Measurements from ENCODE around the gene BCAS3.

BCAS3 gene

GRCh38 chr17:61209106-61209439 lies 531.4 kb downstream of the BCAS3 start:
- no peak for DNase-seq (ENCODE audit: low spot score)
- TF ChIP-seq, protein P1, sequence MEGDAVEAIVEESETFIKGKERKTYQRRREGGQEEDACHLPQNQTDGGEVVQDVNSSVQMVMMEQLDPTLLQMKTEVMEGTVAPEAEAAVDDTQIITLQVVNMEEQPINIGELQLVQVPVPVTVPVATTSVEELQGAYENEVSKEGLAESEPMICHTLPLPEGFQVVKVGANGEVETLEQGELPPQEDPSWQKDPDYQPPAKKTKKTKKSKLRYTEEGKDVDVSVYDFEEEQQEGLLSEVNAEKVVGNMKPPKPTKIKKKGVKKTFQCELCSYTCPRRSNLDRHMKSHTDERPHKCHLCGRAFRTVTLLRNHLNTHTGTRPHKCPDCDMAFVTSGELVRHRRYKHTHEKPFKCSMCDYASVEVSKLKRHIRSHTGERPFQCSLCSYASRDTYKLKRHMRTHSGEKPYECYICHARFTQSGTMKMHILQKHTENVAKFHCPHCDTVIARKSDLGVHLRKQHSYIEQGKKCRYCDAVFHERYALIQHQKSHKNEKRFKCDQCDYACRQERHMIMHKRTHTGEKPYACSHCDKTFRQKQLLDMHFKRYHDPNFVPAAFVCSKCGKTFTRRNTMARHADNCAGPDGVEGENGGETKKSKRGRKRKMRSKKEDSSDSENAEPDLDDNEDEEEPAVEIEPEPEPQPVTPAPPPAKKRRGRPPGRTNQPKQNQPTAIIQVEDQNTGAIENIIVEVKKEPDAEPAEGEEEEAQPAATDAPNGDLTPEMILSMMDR (IDR thresholded peaks at IDR 0.05; ENCODE audit: extremely low read depth, missing control alignments), result no peak

DNA sequence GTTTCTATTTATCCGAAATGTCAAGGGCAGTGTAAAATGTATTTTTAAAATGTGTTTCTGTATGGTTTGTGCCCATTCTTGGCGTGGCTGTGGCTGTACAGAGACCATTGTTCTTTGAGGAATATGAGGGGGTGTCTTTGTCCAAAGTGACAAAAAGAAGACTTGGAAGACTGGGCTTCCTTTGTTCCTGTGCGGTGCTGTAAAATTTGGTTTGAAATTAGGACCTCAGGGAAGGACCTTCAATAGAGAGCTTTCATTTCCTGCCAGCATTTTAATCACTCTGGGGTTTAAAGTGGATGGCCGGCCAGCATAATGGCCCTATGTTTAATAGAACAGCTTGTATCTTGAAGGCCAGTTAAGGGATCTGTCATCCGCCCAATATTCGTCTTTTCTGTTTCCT lies 531.9 kb downstream of the BCAS3 start:
- TF ChIP-seq, protein P1 (IDR thresholded peaks at IDR 0.05; ENCODE audit: extremely low read depth, missing control alignments), result no peak
- DNase-seq (ENCODE audit: low spot score), result no peak

DNA sequence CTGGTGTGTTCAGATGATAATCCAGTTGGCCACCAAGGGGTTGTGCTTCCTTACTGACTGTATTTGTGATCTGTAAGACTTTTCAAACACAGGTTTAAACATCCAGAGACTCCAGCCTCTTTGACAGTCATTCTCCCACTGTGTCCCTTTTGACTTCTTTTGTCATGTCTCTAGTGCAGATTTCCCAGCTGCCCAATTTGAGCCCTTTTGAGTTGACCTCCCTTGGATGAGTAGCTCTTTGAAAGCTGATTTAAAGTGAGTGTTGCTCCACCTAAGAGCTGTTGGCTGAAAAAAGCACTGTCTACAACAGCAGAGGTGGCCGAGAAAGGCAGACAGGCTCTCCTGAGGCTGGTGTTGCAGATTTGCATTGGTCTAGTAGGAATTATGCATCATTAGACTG lies 533.6 kb downstream of the BCAS3 start:
- DNase-seq (ENCODE audit: low spot score), result no peak
- TF ChIP-seq, protein P1 (IDR thresholded peaks at IDR 0.05; ENCODE audit: extremely low read depth, missing control alignments), result no peak

DNA sequence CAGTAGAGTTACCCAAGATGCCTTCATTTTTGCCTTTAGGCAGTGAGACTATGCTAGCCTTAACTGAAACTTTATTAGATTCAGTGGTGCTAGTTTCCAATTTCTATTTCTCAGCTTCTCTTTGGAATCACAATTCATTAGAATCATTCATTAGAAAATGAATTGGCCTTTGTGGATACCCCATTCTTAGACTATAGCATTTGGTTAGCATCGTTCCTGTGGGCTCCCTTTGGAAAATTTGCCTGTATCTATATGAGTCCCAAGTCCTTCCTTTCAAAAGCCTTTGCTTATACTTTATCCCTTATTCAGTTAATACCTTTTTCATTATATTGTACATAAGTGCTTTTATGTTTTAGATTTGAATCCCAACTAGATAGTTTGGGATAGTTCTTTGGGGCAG lies 535.0 kb downstream of the BCAS3 start:
- DNase-seq (ENCODE audit: low spot score), result no peak
- TF ChIP-seq, protein P1 (IDR thresholded peaks at IDR 0.05; ENCODE audit: extremely low read depth, missing control alignments), result no peak

DNA sequence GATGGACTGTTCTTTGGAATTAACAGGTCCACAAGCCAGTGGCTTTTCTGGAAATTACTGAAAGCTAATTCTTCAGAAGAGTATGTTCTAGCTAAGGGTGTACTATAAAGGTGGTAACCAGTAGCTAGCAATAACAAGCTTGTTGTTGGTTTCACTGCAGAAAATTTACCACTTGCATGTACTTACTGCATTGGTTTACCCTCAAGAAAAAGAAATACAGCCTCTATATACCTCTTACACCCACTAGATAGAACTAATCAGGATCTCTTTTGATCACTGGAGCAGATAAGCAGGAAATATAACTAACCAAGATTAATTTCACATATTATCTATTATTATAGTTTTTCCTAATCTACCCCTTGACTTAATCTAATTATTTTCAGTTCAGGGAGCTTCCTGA lies 537.1 kb downstream of the BCAS3 start:
- TF ChIP-seq, protein P1 (IDR thresholded peaks at IDR 0.05; ENCODE audit: extremely low read depth, missing control alignments), result no peak
- DNase-seq (ENCODE audit: low spot score), result no peak

DNA sequence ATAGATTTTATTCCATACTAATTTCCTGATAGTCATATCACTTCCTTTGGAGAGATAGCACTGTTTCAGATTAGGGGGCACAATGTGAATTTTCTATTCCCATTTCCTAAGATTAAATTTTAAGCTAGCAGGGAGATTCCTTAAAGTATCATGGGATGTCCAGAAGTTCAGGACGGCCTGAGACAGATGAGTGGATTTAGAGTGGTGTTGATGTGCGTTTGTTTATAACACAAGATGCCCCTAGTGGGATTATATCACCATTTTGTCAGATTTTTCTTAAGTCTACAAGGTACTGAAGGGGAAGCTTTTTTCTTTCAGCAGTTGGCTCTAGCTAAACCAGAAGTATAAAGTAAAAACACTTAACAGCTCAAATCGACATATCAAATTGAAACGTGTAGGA lies 538.4 kb downstream of the BCAS3 start:
- TF ChIP-seq, protein P1 (IDR thresholded peaks at IDR 0.05; ENCODE audit: extremely low read depth, missing control alignments), result no peak
- DNase-seq (ENCODE audit: low spot score), result no peak

GRCh38 chr17:61217878-61218437 lies 540.3 kb downstream of the BCAS3 start:
- TF ChIP-seq, protein P1 (IDR thresholded peaks at IDR 0.05; ENCODE audit: extremely low read depth, missing control alignments), result no peak
- DNase-seq (ENCODE audit: low spot score), result no peak

Measured in GM20000 (cell line).